T47D (cell line): ENCODE results near the gene NFATC1.
"Not testable (repeated sequence)": the region's sequence is repeated elsewhere in the genome, so short reads cannot be mapped to it uniquely, and the experiment has no call there.

Source experiments
- DNase-seq, 2 experiments: peaks; one replicate each; pipeline versions ENCODE4 v3.0.0 to v3.0.0-alpha.2; 2011 to 2012; ENCODE audit warnings: low read depth in 1 of 2, low spot score in 1 of 2
- JUND ChIP-seq: IDR thresholded peaks from 2 replicates; pipeline ENCODE4 v1.6.1; 2012; ENCODE audit warnings: low read depth
- in situ Hi-C: cut with HindIII; loops from 2 replicates; pipeline ENCODE4 v1.10.0; 2016; ENCODE audit warnings: low sequenced_read_pairs, low pct_unique_long_range_greater_than_20kb

Gene NFATC1

DNA sequence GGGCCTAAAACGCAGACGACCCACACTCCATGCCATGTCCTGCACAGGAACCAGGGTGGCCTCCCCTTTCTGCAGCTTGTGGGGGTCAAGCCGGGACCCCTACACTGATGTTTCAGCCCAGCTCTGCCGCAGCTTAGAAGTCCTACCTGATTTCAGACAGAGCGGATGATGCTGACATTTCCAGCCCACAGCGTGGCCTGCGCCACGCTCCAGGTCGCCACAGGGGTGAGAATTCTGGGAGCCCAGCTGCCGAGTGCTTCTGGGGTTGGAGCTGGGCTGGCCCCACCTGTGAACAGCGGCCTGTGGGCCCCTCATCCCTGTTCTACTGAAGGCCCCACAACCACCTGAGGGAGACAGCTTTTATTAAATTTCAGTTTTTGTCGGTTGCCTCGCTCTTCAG, 77.2 kb downstream of the NFATC1 start:
- no peak for DNase-seq
- no peak for TF ChIP-seq JUND
- in situ Hi-C loops: no loop called here

DNA sequence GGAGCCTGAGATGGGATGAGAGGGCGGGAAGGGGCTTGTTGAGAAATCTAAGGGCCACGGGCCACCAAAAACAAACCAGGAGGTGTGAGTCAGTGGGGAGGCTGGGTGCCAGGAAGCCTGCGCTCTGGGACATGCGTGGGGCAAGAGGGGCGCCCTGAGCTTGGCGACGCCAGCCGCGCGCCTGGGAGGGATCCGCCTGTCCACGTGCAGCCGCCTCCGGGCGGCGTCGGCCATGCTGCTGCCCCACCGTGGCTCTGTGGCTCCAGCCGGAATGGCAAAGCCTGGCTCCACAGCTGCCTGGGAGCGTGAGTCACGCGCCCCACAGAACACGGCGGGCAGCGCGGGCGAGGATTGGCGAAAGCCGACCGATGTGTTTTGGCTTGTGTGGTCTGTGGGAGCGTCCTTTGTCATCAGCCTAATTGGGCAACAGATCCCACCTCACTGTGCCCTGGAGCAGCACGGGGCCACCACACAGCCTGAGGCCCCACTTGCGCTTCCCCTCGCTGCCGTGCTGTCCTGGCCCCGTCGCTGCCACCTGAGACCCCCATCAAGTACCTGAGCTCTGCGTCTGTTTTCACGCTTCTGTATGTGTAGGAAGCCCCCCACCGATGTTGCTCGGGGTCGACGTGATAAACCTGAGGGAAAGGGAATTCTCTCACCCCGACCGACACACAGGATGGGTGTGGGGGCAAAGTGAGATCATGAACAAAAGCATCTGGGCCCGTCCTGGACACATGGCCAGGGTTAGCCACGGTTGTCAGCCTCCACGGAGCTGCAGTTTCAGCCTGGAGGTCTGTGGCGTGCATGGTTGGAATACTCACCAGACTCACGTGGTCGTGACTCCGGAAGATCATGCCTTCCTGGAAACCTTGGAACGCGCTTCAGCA, 80.5 kb downstream of the NFATC1 start:
- no peak for DNase-seq
- in situ Hi-C loops: no loop called here
- no peak for TF ChIP-seq JUND

DNA sequence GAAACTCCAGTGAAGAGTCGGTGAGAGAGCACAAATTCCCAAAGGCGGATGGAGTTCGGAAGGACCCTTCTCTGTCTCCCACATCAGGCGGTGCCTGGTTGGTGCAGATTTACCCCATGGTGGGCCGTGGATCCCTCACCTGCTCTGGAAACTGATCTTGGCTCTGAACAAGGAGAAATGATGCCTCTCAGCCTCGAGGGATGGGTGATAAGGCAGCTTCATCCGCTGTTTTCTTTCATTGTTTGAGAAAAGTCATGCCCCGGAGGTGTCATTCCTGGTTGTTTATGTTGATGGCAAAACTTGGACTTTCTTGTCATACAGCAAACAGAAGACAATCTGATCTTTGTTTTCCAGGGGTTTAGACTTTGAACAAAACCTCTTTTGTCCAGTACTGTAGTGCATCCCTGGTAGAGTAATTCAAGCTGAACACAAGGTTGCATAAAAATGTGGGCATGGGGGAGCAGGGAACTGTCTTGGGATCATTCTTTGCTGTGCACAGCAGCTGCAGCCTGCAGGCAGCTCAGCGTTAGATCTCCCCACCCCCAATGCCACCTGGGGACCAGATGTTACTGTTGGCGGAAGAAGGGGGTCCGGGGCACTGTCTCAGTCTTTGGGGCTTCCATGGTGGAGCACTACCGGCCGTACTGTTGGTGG, 81.3 kb downstream of the NFATC1 start:
- in situ Hi-C loops: no loop called here
- peak in 1 of 2 experiments; percentile 13 for DNase-seq
- no peak for TF ChIP-seq JUND

DNA sequence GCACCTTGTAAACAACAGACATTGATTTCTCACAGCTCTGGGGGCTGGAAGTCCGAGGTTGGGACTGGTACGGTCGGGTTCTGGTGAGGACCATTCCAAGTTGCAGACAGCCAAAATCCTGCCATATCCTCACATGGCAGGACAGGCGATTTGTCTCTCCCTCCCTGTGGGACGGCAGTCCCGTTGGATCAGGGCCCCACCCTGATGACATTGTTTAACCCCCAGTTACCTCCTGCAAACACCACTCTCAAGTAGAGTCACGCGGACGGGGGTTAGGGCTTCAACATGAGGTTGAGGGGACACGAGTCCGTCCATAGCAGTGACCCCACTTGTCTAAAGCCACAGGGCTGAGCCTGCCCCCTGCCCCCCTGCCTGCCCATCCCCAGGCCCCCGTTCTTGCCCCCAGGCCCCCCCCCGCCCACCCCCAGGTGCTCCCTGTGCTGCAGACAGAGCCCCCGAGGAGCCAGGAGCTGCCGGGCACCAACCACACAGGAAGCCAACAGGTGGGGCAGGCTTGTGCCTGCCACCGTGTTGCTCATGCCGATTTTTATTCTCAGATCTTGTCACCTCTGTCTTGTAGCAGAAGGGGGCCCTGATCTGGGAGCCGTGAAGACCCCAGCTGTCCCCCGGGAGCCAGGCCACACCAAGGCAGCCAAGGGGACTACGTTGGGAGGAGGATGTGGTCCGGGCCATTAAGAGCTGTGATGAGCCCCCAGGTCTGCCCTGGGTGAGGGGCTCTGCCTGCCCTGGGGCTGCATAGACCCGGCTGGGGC, 82.2 kb downstream of the NFATC1 start:
- DNase-seq: no peak
- no peak for TF ChIP-seq JUND
- in situ Hi-C loops: no loop called here

DNA sequence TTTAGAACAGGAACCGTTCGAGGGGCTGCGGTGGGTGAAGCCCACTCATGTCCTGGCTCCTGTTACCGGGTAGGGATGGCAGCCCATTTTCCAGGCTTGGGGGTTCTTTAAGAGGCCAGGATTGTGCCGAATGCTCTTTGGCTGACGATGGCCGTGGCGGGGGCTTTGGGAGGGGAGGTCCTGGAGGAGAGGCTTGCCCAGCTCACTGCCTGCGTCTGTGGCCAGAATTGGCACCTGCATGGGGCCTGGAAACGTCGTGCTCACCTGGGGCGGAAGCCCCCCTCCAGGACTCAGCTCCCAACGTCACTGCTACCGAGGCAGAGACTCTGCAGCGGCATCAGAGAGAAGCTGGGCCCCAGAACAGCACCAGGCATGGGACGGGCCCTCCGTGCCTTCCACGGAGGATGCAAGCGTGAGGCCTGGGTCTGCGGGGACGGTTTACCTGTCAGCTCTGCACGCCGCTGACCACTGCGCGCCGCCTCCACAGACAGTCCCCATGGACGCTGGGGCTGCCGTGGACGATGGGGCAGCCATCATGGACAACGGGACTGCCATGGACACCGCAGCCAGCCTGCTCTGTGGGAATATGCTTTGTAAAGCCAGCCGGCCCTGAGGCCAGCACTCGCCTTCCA, 82.9 kb downstream of the NFATC1 start:
- no peak for TF ChIP-seq JUND
- DNase-seq: no peak
- in situ Hi-C loops: no loop called here

DNA sequence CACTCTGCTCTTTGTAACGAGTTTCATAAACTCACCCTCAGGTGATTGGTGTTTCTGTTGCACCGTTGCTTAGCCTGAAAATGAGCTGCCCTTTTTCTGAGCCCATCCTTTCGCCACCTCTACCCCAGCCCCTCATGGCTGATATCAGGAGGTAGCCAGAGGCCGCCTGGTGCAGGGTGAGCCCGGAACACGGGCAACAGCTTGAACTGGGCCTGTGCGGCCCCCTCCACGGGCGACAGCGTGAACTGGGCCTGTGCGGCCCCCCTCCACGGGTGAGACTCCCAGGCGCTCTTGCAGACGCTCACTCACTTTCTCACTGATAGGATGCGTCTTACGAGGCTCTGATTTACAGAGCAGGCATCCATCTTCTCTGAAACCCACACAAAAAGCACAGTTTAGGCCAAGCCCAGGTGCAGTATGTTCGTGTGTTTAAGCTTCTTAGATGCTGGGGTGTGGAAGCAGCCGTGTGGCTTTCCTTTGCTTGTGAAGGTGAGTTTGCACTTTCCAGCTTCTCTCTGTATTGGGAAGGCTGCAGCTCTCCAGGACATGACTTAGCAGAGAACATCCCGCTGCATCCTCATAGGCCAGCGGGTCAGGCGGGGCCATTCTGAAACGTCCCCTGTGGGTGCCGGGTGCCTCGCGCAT, 83.5 kb downstream of the NFATC1 start:
- TF ChIP-seq JUND: no peak
- in situ Hi-C loops: no loop called here

DNA sequence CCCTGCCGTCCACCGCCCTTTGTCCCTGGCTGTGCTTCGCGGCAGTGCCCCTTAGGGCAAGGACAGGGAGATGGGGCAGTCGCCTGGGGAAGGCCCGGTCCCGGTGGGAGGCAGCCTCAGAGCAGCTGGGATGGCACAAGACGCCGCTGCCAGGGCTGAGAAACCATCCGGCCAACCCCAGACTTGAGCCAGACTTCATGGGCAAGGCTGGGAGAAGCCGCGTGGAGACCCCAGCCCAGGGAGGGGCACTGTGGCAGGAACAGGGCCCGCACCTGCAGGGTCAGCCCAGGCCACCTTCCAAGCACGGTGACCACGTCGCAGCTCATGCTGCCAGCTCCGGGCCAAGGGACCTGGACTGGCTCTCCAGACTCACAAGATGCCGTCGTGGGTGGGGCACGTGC, 84.0 kb downstream of the NFATC1 start:
- in situ Hi-C loops: no loop called here
- no peak for TF ChIP-seq JUND
- DNase-seq: no peak

More for the DNA sequence above, 83.5 kb downstream of the NFATC1 start:
- no peak for DNase-seq

DNA sequence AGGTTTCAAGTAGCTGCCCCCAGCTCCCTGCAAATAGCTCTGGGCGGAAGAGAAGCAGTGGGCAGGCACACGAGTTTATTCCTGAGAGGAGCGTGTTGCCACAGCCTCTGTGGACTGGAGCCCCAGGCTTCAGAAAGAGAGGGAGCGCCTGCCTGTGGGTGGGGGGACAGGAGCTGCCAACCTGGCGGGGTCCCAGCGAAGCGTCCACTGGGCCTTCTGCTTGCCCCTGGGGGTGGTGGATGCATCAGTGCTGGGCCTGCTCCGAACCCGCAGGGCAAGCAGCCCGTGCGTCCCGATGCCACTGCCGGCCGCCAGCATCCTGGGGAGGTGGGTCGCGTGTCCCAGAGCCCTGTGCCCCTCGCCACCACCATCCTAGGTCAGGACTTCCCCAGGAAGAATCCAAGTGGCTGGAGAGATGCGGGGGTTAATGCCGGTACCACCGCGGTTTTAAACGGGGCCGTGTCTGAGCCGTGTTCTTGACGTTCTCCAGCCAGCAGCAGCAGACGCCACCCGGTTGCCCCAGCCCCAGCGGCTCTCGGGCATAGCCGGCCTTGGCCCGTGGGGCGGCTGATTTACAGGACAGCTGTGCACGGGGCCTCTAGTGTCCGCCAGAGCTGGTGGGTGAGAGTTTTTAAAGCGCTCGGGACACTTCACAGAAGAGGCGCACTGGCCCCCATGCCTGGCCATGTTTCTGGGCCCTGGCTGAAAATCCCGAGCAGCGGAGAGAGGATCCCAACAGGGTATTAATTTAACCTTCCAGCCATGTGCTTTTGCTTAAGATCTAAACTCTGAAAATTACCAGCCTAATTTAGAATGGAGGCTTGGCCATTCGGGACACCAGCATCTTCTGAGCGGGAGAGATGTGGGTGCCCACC, 84.7 kb downstream of the NFATC1 start:
- in situ Hi-C loops: no loop called here
- DNase-seq: no peak
- TF ChIP-seq JUND: no peak

DNA sequence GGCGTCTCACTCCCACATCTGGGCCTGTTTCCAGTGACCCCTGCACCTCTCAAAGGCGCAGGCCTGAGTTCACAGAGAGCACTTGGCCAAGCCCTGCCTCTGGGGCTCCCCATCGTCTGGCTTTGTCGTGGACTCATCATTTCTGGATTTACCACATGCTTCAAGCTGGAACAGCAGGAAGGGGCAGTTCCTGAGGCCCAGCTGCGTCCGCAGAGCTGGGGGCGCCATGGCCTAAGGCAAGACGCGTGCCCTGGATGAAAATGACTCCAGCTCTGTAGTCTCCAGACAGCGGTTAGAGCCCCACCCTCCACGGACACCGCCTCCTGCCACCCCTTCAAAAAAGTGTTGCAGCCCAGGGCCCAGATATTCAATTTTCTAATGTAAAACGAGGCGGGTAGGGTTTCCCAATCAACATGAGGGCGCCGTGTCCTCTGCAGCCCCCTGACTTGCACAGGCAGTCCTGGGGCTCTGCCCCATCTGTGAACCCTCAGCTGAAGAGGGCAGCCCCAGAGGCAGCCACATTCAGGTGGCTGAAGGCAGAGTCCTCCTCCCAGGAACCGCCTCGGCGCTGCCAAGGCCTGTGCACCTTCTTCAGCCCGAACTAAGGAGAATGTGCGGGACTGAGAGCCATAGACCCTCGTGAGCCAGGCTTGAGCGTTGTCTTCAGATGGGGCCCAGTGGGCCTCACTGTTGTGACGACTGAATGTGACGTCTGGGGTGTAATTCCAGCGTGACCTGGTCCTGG, 85.5 kb downstream of the NFATC1 start:
- no peak for TF ChIP-seq JUND
- no peak for DNase-seq
- in situ Hi-C loops: no loop called here

DNA sequence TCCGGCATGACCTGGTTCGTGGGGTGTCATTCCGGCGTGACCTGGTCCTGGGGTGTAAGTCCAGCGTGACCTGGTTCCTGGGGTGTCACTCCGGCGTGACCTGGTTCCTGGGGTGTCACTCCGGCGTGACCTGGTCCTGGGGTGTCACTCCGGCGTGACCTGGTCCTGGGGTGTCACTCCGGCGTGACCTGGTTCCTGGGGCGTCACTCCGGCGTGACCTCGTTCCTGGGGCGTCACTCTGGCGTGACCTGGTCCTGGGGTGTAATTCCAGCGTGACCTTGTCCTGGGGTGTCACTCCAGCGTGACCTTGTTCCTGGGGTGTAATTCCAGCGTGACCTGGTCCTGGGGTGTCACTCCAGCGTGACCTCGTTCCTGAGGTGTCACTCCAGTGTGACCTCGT, 87.7 kb downstream of the NFATC1 start:
- DNase-seq, in situ Hi-C loops: not testable (repeated sequence)
